Mesodermal cell (in vitro differentiated cells): ENCODE data around the gene PARL.

ENCODE experiments used
- H3K27ac ChIP-seq: 2 replicates; pipeline ENCODE4 v1.7.0; 2013; ENCODE audit warnings: mild to moderate bottlenecking, low read depth, low read length, moderate library complexity; ENCODE audit not compliant: severe bottlenecking
- H3K36me3 ChIP-seq: 2 replicates; pipeline ENCODE4 v1.7.1; 2013; ENCODE audit warnings: mild to moderate bottlenecking, low read length, moderate library complexity; ENCODE audit not compliant: control insufficient read depth, insufficient read depth
- H3K4me1 ChIP-seq: one replicate; pipeline ENCODE4 v1.7.1; 2013; ENCODE audit warnings: mild to moderate bottlenecking, low read length; ENCODE audit not compliant: insufficient read depth, control insufficient read depth, poor library complexity, severe bottlenecking
- H3K4me3 ChIP-seq: 2 replicates; pipeline ENCODE4 v1.7.0; 2013; ENCODE audit warnings: low read length, control low read depth, mild to moderate bottlenecking; ENCODE audit not compliant: insufficient read depth, poor library complexity, severe bottlenecking; ENCODE audit errors: extremely low read depth
- H3K9me3 ChIP-seq: 2 replicates; pipeline ENCODE4 v1.7.1; 2013; ENCODE audit warnings: mild to moderate bottlenecking, low read length, moderate library complexity; ENCODE audit not compliant: control insufficient read depth
- WGBS, 2 experiments: methylation state at CpG; one replicate each; pipeline ENCODE4 v1.1.5; 2013; ENCODE audit warnings: missing lambda C conversion rate in 2 of 2; ENCODE audit not compliant: insufficient coverage in 2 of 2; 5-methylcytosine and 5-hydroxymethylcytosine counted together

The PARL gene

GRCh38 chr3:183862610-183863009 is 22.1 kb downstream of the PARL start:
- WGBS, 2 experiments, result 98 to 100% methylated on average over 2 to 4 of the region's 4 CpGs
- no peaks in the 10 kb centered on the region for H3K4me1 ChIP-seq
- no peak overlapping the region for H3K27ac ChIP-seq
- no peak overlapping the region for H3K4me3 ChIP-seq
- no peaks in the 10 kb centered on the region for H3K9me3 ChIP-seq
- peaks cover 88% of the 10 kb centered on the region for H3K36me3 ChIP-seq

- Histone ChIP-seq H3K27ac (no peak overlapping the region), H3K4me1 (no peaks in the 10 kb centered on the region), H3K36me3 (peaks cover 85% of the 10 kb centered on the region), H3K9me3 (no peaks in the 10 kb centered on the region), H3K4me3 (no peak overlapping the region)
- WGBS, 2 experiments, result 93 to 100% methylated on average over 1 to 3 of the region's 3 CpGs
Observed at GRCh38 chr3:183857863-183858262, 26.8 kb downstream of the PARL start.

- Histone ChIP-seq H3K36me3 (peaks cover 71% of the 10 kb centered on the region), H3K27ac (no peak overlapping the region), H3K9me3 (no peaks in the 10 kb centered on the region), H3K4me3 (no peak overlapping the region), H3K4me1 (no peaks in the 10 kb centered on the region)
- 90 to 100% methylated on average over 1 to 2 of the region's 4 CpGs for WGBS, 2 experiments
Observed at GRCh38 chr3:183854318-183855035, 30.2 kb downstream of the PARL start.

- H3K9me3 ChIP-seq, result no peaks in the 10 kb centered on the region
- WGBS, 2 experiments, result 89 to 94% methylated on average over 7 to 8 of the region's 13 CpGs
- H3K4me3 ChIP-seq, result no peak overlapping the region
- H3K36me3 ChIP-seq, result peaks cover 74% of the 10 kb centered on the region
- peak overlapping the region; percentile 50 for H3K27ac ChIP-seq
- H3K4me1 ChIP-seq, result peaks cover 20% of the 10 kb centered on the region
Observed at GRCh38 chr3:183845608-183846288, 38.9 kb downstream of the PARL start.

GRCh38 chr3:183845090-183845489 is 39.6 kb downstream of the PARL start:
- whole genome bisulfite sequencing, 2 experiments, result 100% methylated on average over 2 of the region's 4 CpGs; no CpG with 5 or more reads in 1 of the 2 experiments
- Histone ChIP-seq H3K4me1 (peaks cover 20% of the 10 kb centered on the region), H3K36me3 (peaks cover 77% of the 10 kb centered on the region), H3K27ac (peak overlapping the region; percentile 50), H3K4me3 (no peak overlapping the region), H3K9me3 (no peaks in the 10 kb centered on the region)

GRCh38 chr3:183844606-183845005 is 40.1 kb downstream of the PARL start:
- Histone ChIP-seq H3K36me3 (peaks cover 79% of the 10 kb centered on the region), H3K27ac (peak overlapping the region; percentile 62)

GRCh38 chr3:183839751-183840150 is 44.9 kb downstream of the PARL start:
- Histone ChIP-seq H3K4me3 (no peak overlapping the region), H3K9me3 (no peaks in the 10 kb centered on the region), H3K4me1 (peaks cover 6% of the 10 kb centered on the region), H3K27ac (no peak overlapping the region), H3K36me3 (peaks cover 87% of the 10 kb centered on the region)
- 100% methylated on average over 1 of the region's 4 CpGs for WGBS, 2 experiments

More at GRCh38 chr3:183844606-183845005, 40.1 kb downstream of the PARL start:
- peaks cover 20% of the 10 kb centered on the region for H3K4me1 ChIP-seq
- no peak overlapping the region for H3K4me3 ChIP-seq
- no peaks in the 10 kb centered on the region for H3K9me3 ChIP-seq
- WGBS, 2 experiments, result no CpG with 5 or more reads among the region's 2 CpGs

GRCh38 chr3:183837894-183838293 is 46.8 kb downstream of the PARL start:
- H3K27ac ChIP-seq, result no peak overlapping the region
- no peaks in the 10 kb centered on the region for H3K9me3 ChIP-seq
- H3K4me1 ChIP-seq, result no peaks in the 10 kb centered on the region
- WGBS, 2 experiments, result 100% methylated on average over 1 to 2 of the region's 3 CpGs
- no peak overlapping the region for H3K4me3 ChIP-seq
- peaks cover 90% of the 10 kb centered on the region for H3K36me3 ChIP-seq

GRCh38 chr3:183837390-183837789 is 47.3 kb downstream of the PARL start:
- 90 to 96% methylated on average over 8 to 9 of the region's 9 CpGs for WGBS, 2 experiments
- no peak overlapping the region for H3K27ac ChIP-seq
- H3K9me3 ChIP-seq, result no peaks in the 10 kb centered on the region
- no peaks in the 10 kb centered on the region for H3K4me1 ChIP-seq
- peaks cover 90% of the 10 kb centered on the region for H3K36me3 ChIP-seq
- H3K4me3 ChIP-seq, result no peak overlapping the region

GRCh38 chr3:183833516-183833915 is 51.2 kb downstream of the PARL start:
- 85 to 100% methylated on average over 6 of the region's 6 CpGs for WGBS, 2 experiments
- H3K4me1 ChIP-seq, result no peaks in the 10 kb centered on the region
- H3K4me3 ChIP-seq, result no peak overlapping the region
- no peaks in the 10 kb centered on the region for H3K9me3 ChIP-seq
- H3K27ac ChIP-seq, result no peak overlapping the region
- peaks cover 78% of the 10 kb centered on the region for H3K36me3 ChIP-seq

GRCh38 chr3:183830187-183830586 is 54.5 kb downstream of the PARL start:
- Histone ChIP-seq H3K9me3 (no peaks in the 10 kb centered on the region), H3K36me3 (peaks cover 57% of the 10 kb centered on the region), H3K4me3 (no peak overlapping the region), H3K27ac (no peak overlapping the region), H3K4me1 (no peaks in the 10 kb centered on the region)
- WGBS, 2 experiments, result 89 to 98% methylated on average over 8 to 9 of the region's 9 CpGs
